Activated B cell treated with CpG ODN at 0.5 μM for 24 hours (primary cell): Measurements from ENCODE around the gene B4GALNT2. TPM values are rescaled to one million over a fixed set of nuclear protein-coding genes. Genes with fewer than 3 reads are reported as not detected.
A peak's percentile ranks its signal among the peaks of the same experiment; 100 is the strongest.

Experiments
- ATAC-seq: fragments of 200-7000 bp; cut with Tn5 transposase; one replicate; pipeline ENCODE4 v1.10.0; 2021; ENCODE audit warnings: low read depth, mild to moderate bottlenecking, moderate library complexity
- CTCF ChIA-PET: fragments of 350-600 bp; sonication (Branson Sonifier 250); formaldehyde crosslinking; loops from one replicate; lab custom pipeline; 2021; ENCODE audit warnings: antibody characterized with exemption; lab: Charles Lee
- POLR2A ChIA-PET: fragments of 350-600 bp; sonication (Branson Sonifier 250); formaldehyde crosslinking; loops from one replicate; lab custom pipeline; 2021; ENCODE audit warnings: antibody characterized with exemption; lab: Charles Lee
- DNase-seq: peaks from one replicate; pipeline ENCODE4 v3.0.0; 2022
- H3K27ac Mint-ChIP-seq: one replicate; pipeline ENCODE4 v1.8.0; 2020; ENCODE audit warnings: mixed read lengths
- H3K27me3 Mint-ChIP-seq: one replicate; pipeline ENCODE4 v1.8.0; 2021; ENCODE audit warnings: mixed read lengths
- H3K36me3 Mint-ChIP-seq: one replicate; pipeline ENCODE4 v1.8.0; 2021; ENCODE audit warnings: low read depth, mixed read lengths
- H3K4me1 Mint-ChIP-seq: one replicate; pipeline ENCODE4 v1.8.0; 2021; ENCODE audit warnings: mixed read lengths
- H3K4me3 Mint-ChIP-seq: one replicate; pipeline ENCODE4 v1.8.0; 2020; ENCODE audit warnings: mild to moderate bottlenecking, mixed read lengths
- H3K9me3 Mint-ChIP-seq: one replicate; pipeline ENCODE4 v1.8.0; 2020; ENCODE audit warnings: mixed read lengths
- CTCF ChIP-seq: fragments of 200-600 bp; IDR thresholded peaks from one replicate; pipeline ENCODE4 v1.8.0; 2022; ENCODE audit warnings: antibody characterized with exemption, mild to moderate bottlenecking
- intact Hi-C: fragments of 100-400 bp; cut with micrococcal nuclease; formaldehyde crosslinking; loops from one replicate; pipeline ENCODE4 v1.15.1; 2024
- total RNA-seq: library from RNA; stranded (reverse); gene quantifications from 2 replicates; pipeline ENCODE4 v1.2.3, GENCODE V29; 2022

Gene B4GALNT2
- total RNA-seq, 1 donor from 2014 or later = 0.09 TPM

GRCh38 chr17:49190932-49191331, 58.4 kb downstream of the B4GALNT2 start:
- CTCF ChIA-PET = interaction anchor here (1.4 to 6.2 kb wide), 4 partner anchors 10 to 39 kb away, joined by 6 to 91 read pairs (median 42); no protein-coding TSS in a partner anchor
- ATAC-seq (no peak), DNase-seq (no peak)
- H3K36me3 Mint-ChIP-seq = peaks cover 15% of the 10 kb centered on the region
- POLR2A ChIA-PET = interaction anchor here (0.9 to 5.8 kb wide), 5 partner anchors 10 to 172 kb away, joined by 3 to 259 read pairs (median 8); partner anchors contain the start of genes ABI3, GNGT2 and PHOSPHO1
- peaks cover 34% of the 10 kb centered on the region for H3K4me1 Mint-ChIP-seq
- peak overlapping the region; percentile 36 for H3K27ac Mint-ChIP-seq
- H3K9me3 Mint-ChIP-seq = peaks cover 2% of the 10 kb centered on the region
- TF ChIP-seq CTCF = no peak
- no peak overlapping the region for H3K4me3 Mint-ChIP-seq
- intact Hi-C loops = loop anchor here (5.0 to 10.0 kb wide), 6 partner anchors 151 to 1986 kb away; partner anchors contain the start of genes KAT7, MYL4 and NFE2L1
- peaks cover 2% of the 10 kb centered on the region for H3K27me3 Mint-ChIP-seq

GRCh38 chr17:49191409-49191916, 58.9 kb downstream of the B4GALNT2 start:
- CTCF ChIA-PET = interaction anchor here (1.3 to 6.2 kb wide), 6 partner anchors 11 to 170 kb away, joined by 3 to 91 read pairs (median 24); no protein-coding TSS in a partner anchor
- Mint-ChIP-seq H3K9me3 (no peaks in the 10 kb centered on the region), H3K27ac (peak overlapping the region; percentile 97), H3K36me3 (peaks cover 15% of the 10 kb centered on the region), H3K27me3 (peaks cover 2% of the 10 kb centered on the region), H3K4me3 (peak overlapping the region; percentile 92), H3K4me1 (peaks cover 37% of the 10 kb centered on the region)
- intact Hi-C loops = loop anchor here (5.0 to 10.0 kb wide), 6 partner anchors 151 to 1987 kb away; partner anchors contain the start of genes KAT7, MYL4 and NFE2L1
- ATAC-seq (peak; percentile 0), DNase-seq (no peak)
- POLR2A ChIA-PET = interaction anchor here (0.8 to 5.8 kb wide), 10 partner anchors 10 to 247 kb away, joined by 3 to 259 read pairs (median 6); partner anchors contain the start of genes ABI3, GNGT2, PHB1 and PHOSPHO1
- TF ChIP-seq CTCF = no peak

GRCh38 chr17:49191917-49192741, 59.6 kb downstream of the B4GALNT2 start:
- peak; percentile 40 for ATAC-seq
- Mint-ChIP-seq H3K27ac (peak overlapping the region; percentile 97), H3K9me3 (no peaks in the 10 kb centered on the region), H3K27me3 (peaks cover 2% of the 10 kb centered on the region), H3K4me1 (peaks cover 38% of the 10 kb centered on the region), H3K36me3 (peaks cover 15% of the 10 kb centered on the region), H3K4me3 (peak overlapping the region; percentile 92)
- CTCF ChIA-PET = interaction anchor here (1.3 to 6.2 kb wide), 6 partner anchors 11 to 169 kb away, joined by 3 to 91 read pairs (median 24); no protein-coding TSS in a partner anchor
- intact Hi-C loops = loop anchor here (1.0 to 10.0 kb wide), 12 partner anchors 12 to 1987 kb away; partner anchors contain the start of genes ABI3, ATP5MC1, GNGT2 and KAT7
- no peak for TF ChIP-seq CTCF
- POLR2A ChIA-PET = interaction anchor here (0.5 to 5.8 kb wide), 17 partner anchors 9 to 1087 kb away, joined by 3 to 259 read pairs (median 4); partner anchors contain the start of genes ABI3, ATP5MC1, GNGT2 and PHB1
- DNase-seq = peak; percentile 96

- DNase-seq = peak; percentile 51
- CTCF ChIA-PET = interaction anchor here (1.5 to 6.2 kb wide), 4 partner anchors 13 to 32 kb away, joined by 3 to 91 read pairs (median 42); no protein-coding TSS in a partner anchor
- peaks cover 15% of the 10 kb centered on the region for H3K36me3 Mint-ChIP-seq
- H3K9me3 Mint-ChIP-seq = no peaks in the 10 kb centered on the region
- H3K4me1 Mint-ChIP-seq = peaks cover 38% of the 10 kb centered on the region
- TF ChIP-seq CTCF = no peak
- POLR2A ChIA-PET = interaction anchor here (0.7 to 5.8 kb wide), 9 partner anchors 10 to 1986 kb away, joined by 3 to 259 read pairs (median 6); partner anchors contain the start of genes ABI3, CDK5RAP3, GNGT2 and PHOSPHO1
- intact Hi-C loops = loop anchor here (1.0 to 10.0 kb wide), 10 partner anchors 20 to 1989 kb away; partner anchors contain the start of genes ATP5MC1, KAT7, MYL4 and NFE2L1
- H3K4me3 Mint-ChIP-seq = peak overlapping the region; percentile 92
- H3K27ac Mint-ChIP-seq = peak overlapping the region; percentile 97
- peaks cover 2% of the 10 kb centered on the region for H3K27me3 Mint-ChIP-seq
- ATAC-seq = peak; percentile 14
These were observed 61.1 kb downstream of the B4GALNT2 start for GRCh38 chr17:49193513-49194296.
